ENCODE measurements around the gene AK2.

DNA sequence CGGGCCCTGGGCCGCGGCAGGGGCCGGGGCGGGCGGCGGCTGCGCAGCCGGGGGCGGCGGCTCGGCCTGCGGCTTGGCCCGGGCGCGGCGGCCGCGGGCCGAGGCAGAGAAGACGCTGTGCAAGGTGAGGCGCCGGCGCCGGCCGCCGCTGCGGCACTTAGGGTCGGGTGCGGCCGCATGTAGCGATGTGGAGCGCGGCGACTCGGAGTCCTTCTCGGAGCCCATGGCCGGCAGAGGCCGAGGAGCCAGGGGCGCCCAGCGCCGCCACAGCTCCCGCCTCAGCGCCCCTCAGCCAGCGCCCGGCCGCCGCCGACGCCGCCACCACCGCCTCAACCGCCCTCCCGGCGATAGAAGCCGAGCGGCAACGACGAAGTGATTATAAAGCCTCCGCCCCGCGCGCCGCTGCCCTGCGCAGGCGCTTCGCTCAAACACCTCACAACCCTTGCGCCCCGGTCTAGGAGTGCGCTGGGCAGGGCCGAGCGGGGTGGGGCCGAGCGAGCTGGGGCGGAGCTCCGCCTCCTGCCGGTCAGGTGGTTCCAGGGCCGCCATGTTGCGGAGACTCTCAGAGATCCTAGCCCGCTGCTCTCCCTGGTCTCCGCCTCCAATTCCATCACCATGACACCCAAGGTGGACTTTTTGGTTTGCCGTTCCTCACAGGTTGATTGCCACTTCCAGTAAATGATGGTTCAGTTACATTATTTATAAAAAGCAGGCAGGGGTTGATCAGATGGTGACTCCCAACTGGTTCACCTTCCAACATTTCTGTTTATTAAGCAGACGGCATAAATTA is 72.0 kb downstream of the AK2 start, which contains the start of gene RNF19B:
- TF ChIP-seq ZNF8 (CRISPR knock-in tag; IDR thresholded peaks at IDR 0.05) (no peak), ZFP30 (CRISPR knock-in tag; IDR thresholded peaks at IDR 0.05) (no peak), ISL1 (CRISPR knock-in tag; IDR thresholded peaks at IDR 0.05) (no peak), GLIS3 (CRISPR knock-in tag; IDR thresholded peaks at IDR 0.05) (no peak)
- TF ChIP-seq, protein P1, sequence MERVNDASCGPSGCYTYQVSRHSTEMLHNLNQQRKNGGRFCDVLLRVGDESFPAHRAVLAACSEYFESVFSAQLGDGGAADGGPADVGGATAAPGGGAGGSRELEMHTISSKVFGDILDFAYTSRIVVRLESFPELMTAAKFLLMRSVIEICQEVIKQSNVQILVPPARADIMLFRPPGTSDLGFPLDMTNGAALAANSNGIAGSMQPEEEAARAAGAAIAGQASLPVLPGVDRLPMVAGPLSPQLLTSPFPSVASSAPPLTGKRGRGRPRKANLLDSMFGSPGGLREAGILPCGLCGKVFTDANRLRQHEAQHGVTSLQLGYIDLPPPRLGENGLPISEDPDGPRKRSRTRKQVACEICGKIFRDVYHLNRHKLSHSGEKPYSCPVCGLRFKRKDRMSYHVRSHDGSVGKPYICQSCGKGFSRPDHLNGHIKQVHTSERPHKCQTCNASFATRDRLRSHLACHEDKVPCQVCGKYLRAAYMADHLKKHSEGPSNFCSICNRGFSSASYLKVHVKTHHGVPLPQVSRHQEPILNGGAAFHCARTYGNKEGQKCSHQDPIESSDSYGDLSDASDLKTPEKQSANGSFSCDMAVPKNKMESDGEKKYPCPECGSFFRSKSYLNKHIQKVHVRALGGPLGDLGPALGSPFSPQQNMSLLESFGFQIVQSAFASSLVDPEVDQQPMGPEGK (CRISPR knock-in tag; IDR thresholded peaks at IDR 0.05; ENCODE audit: borderline replicate concordance): no peak

Measured in SK-N-SH treated with all-trans-retinoic acid at 6 μM for 48 hours (cell line).